Stimulated activated CD8-positive, alpha-beta memory T cell treated with anti-CD3 and anti-CD28 coated beads, Interleukin-15, amount 100 ng/mL, for 48 hours (primary cell): Measurements from ENCODE around the gene RNF149.

Experiments used
- DNase-seq, 2 donors: peaks; one replicate each; pipeline ENCODE4 v3.0.0-alpha.2; 2020; ENCODE audit warnings: low read depth in 2 of 2

The RNF149 gene

GRCh38 chr2:101231240-101231639, 77.3 kb downstream of the RNF149 start:
- no peak for DNase-seq

GRCh38 chr2:101230541-101231001, 77.9 kb downstream of the RNF149 start:
- no peak for DNase-seq
